Liver (tissue), 3 donors: Measurements from ENCODE around the gene SEPTIN8.

Experiments used
- GABPA ChIP-seq, 2 donors: IDR thresholded peaks in 1 of 2; conservative IDR thresholded peaks in 1 of 2; 2 replicates each; pipeline ENCODE4 v1.6.1; 2016; ENCODE audit warnings: antibody characterized with exemption in 2 of 2, mild to moderate bottlenecking in 1 of 2, moderate library complexity in 1 of 2
- JUND ChIP-seq, 2 donors: IDR thresholded peaks; 2 replicates each; pipeline ENCODE4 v1.6.1; 2016; ENCODE audit warnings: antibody characterized with exemption in 2 of 2
- RAD21 ChIP-seq, 2 donors: IDR thresholded peaks; 2 replicates each; pipeline ENCODE4 v1.6.1; 2016; ENCODE audit warnings: antibody characterized with exemption in 2 of 2, mild to moderate bottlenecking in 2 of 2
- RXRA ChIP-seq, 2 donors: IDR thresholded peaks; 2 replicates each; pipeline ENCODE4 v1.6.1; 2017 to 2018; ENCODE audit warnings: antibody characterized with exemption in 2 of 2, mild to moderate bottlenecking in 1 of 2
- SP1 ChIP-seq: IDR thresholded peaks from 2 replicates; pipeline ENCODE4 v1.6.1; 2018; ENCODE audit warnings: antibody characterized with exemption, mild to moderate bottlenecking
- TF ChIP-seq, protein P1 (sequence below): IDR thresholded peaks from 2 replicates; pipeline ENCODE4 v1.6.1; 2016; ENCODE audit warnings: antibody characterized with exemption
- TF ChIP-seq, protein P2 (sequence below): fragments of 150-350 bp; IDR thresholded peaks from 2 replicates; pipeline ENCODE4 v1.5.1; 2017; ENCODE audit warnings: improper control_type of control experiment, low read depth, low read length; ENCODE audit not compliant: missing input control
- TF ChIP-seq, protein P3 (sequence below): IDR thresholded peaks from 2 replicates; pipeline ENCODE4 v1.6.1; 2016; ENCODE audit warnings: antibody characterized with exemption
- TF ChIP-seq, protein P4 (sequence below): IDR thresholded peaks from 2 replicates; pipeline ENCODE4 v1.6.1; 2016; ENCODE audit warnings: antibody characterized with exemption, mild to moderate bottlenecking
- TF ChIP-seq, protein P5 (sequence below): IDR thresholded peaks from 2 replicates; pipeline ENCODE4 v1.6.1; 2016; ENCODE audit warnings: antibody characterized with exemption
- donor health status: healthy.
- donor health status: healthy.

DNA sequence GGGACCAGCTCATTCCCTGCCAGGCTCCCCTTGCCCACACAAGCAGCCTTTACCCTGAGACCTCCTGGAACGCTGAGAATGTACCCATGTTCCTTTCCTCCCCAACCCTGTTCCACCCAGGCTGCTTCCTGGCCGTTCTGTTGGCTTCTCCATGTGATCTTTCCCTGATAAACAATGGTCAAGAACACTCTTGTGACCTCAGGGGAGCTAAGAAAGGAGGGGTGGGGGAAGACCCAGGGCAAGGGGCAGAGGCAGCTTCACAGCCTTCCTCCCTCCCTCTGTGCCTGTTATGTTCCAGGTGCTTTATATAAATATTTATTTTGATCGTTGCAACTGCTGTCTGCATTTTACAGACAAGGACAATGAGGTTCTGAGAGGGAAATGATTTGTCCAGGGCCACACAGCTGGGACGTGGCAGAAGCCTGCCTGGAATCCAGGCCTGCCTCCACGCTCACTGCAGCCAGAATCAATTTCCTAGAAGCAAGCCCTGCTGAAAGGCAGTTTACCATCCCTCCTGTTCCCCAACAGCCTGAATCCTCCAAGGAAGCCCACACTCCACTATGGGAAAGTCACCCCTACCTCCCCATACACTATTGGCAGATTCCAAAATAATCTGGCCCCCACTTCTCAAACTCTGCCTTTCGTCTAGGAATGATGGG is 49.5 kb upstream of the SEPTIN8 start:
- TF ChIP-seq, protein P1, sequence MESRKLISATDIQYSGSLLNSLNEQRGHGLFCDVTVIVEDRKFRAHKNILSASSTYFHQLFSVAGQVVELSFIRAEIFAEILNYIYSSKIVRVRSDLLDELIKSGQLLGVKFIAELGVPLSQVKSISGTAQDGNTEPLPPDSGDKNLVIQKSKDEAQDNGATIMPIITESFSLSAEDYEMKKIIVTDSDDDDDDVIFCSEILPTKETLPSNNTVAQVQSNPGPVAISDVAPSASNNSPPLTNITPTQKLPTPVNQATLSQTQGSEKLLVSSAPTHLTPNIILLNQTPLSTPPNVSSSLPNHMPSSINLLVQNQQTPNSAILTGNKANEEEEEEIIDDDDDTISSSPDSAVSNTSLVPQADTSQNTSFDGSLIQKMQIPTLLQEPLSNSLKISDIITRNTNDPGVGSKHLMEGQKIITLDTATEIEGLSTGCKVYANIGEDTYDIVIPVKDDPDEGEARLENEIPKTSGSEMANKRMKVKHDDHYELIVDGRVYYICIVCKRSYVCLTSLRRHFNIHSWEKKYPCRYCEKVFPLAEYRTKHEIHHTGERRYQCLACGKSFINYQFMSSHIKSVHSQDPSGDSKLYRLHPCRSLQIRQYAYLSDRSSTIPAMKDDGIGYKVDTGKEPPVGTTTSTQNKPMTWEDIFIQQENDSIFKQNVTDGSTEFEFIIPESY, result no peak
- TF ChIP-seq, protein P2, sequence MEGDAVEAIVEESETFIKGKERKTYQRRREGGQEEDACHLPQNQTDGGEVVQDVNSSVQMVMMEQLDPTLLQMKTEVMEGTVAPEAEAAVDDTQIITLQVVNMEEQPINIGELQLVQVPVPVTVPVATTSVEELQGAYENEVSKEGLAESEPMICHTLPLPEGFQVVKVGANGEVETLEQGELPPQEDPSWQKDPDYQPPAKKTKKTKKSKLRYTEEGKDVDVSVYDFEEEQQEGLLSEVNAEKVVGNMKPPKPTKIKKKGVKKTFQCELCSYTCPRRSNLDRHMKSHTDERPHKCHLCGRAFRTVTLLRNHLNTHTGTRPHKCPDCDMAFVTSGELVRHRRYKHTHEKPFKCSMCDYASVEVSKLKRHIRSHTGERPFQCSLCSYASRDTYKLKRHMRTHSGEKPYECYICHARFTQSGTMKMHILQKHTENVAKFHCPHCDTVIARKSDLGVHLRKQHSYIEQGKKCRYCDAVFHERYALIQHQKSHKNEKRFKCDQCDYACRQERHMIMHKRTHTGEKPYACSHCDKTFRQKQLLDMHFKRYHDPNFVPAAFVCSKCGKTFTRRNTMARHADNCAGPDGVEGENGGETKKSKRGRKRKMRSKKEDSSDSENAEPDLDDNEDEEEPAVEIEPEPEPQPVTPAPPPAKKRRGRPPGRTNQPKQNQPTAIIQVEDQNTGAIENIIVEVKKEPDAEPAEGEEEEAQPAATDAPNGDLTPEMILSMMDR, result no peak
- TF ChIP-seq GABPA (IDR thresholded peaks at IDR 0.05 in 1 of 2, conservative IDR thresholded peaks at IDR 0.05 in 1 of 2) (no peak), RAD21 (IDR thresholded peaks at IDR 0.05) (peak in 1 of 2 donors; percentile 26), RXRA (IDR thresholded peaks at IDR 0.05) (peak in 1 of 2 donors; percentile 28), JUND (IDR thresholded peaks at IDR 0.05) (no peak), SP1 (no peak)
- TF ChIP-seq, protein P3, sequence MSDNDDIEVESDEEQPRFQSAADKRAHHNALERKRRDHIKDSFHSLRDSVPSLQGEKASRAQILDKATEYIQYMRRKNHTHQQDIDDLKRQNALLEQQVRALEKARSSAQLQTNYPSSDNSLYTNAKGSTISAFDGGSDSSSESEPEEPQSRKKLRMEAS, result no peak
- TF ChIP-seq, protein P4, sequence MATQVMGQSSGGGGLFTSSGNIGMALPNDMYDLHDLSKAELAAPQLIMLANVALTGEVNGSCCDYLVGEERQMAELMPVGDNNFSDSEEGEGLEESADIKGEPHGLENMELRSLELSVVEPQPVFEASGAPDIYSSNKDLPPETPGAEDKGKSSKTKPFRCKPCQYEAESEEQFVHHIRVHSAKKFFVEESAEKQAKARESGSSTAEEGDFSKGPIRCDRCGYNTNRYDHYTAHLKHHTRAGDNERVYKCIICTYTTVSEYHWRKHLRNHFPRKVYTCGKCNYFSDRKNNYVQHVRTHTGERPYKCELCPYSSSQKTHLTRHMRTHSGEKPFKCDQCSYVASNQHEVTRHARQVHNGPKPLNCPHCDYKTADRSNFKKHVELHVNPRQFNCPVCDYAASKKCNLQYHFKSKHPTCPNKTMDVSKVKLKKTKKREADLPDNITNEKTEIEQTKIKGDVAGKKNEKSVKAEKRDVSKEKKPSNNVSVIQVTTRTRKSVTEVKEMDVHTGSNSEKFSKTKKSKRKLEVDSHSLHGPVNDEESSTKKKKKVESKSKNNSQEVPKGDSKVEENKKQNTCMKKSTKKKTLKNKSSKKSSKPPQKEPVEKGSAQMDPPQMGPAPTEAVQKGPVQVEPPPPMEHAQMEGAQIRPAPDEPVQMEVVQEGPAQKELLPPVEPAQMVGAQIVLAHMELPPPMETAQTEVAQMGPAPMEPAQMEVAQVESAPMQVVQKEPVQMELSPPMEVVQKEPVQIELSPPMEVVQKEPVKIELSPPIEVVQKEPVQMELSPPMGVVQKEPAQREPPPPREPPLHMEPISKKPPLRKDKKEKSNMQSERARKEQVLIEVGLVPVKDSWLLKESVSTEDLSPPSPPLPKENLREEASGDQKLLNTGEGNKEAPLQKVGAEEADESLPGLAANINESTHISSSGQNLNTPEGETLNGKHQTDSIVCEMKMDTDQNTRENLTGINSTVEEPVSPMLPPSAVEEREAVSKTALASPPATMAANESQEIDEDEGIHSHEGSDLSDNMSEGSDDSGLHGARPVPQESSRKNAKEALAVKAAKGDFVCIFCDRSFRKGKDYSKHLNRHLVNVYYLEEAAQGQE, result no peak
- TF ChIP-seq, protein P5, sequence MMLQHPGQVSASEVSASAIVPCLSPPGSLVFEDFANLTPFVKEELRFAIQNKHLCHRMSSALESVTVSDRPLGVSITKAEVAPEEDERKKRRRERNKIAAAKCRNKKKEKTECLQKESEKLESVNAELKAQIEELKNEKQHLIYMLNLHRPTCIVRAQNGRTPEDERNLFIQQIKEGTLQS, result no peak
